Panc1 (cell line): ENCODE results near the gene TWIST2. TPM values are rescaled to one million over a fixed set of nuclear protein-coding genes. Genes with fewer than 3 reads are reported as not detected.

Experiments used
- ATAC-seq: fragments of 200-7000 bp; cut with Tn5 transposase; 2 replicates; pipeline ENCODE4 v1.9.1; 2020; ENCODE audit warnings: mild to moderate bottlenecking, moderate library complexity
- BruUV-seq: library from RNA; stranded (reverse); fragments of 400-500 nt; replicated peaks from 2 replicates; lab custom pipeline; 2021; lab: Mats Ljungman, UMichigan
- CTCF ChIA-PET: fragments of 300-600 bp; sonication (Branson Sonifier 250); formaldehyde crosslinking; loops from one replicate; lab custom pipeline; 2022; ENCODE audit warnings: antibody characterized with exemption; lab: Charles Lee
- POLR2A ChIA-PET: fragments of 300-600 bp; sonication (Branson Sonifier 250); formaldehyde crosslinking; loops from one replicate; lab custom pipeline; 2022; ENCODE audit warnings: antibody characterized with exemption; lab: Charles Lee
- DNase-seq: peaks from one replicate; pipeline ENCODE4 v3.0.0-alpha.2; 2010; ENCODE audit warnings: low read depth, low spot score
- H3K27ac ChIP-seq: 2 replicates; pipeline ENCODE4 v1.5.1; 2011; ENCODE audit warnings: mild to moderate bottlenecking, low read length, inconsistent platforms
- H3K27me3 ChIP-seq: fragments of 200-500 bp; sonication (Bioruptor generic); 2 replicates; pipeline ENCODE4 v1.6.0; 2014; ENCODE audit warnings: low read length, inconsistent platforms; ENCODE audit not compliant: control insufficient read depth, insufficient read depth
- H3K36me3 ChIP-seq: fragments of 200-500 bp; sonication (Bioruptor generic); 2 replicates; pipeline ENCODE4 v1.5.1; 2014; ENCODE audit warnings: inconsistent platforms, mild to moderate bottlenecking, low read length, moderate library complexity; ENCODE audit not compliant: control insufficient read depth, insufficient read depth
- H3K4me1 ChIP-seq: 2 replicates; pipeline ENCODE4 v1.5.1; 2011; ENCODE audit warnings: inconsistent platforms, mild to moderate bottlenecking, low read length, moderate library complexity; ENCODE audit not compliant: control insufficient read depth, insufficient read depth
- H3K4me3 ChIP-seq, 2 experiments: 2 replicates each; pipeline ENCODE4 v1.5.1; 2011 to 2012; ENCODE audit warnings: low read depth in 2 of 2, low read length in 2 of 2, mild to moderate bottlenecking in 2 of 2, inconsistent platforms in 1 of 2, moderate library complexity in 1 of 2
- H3K9me3 ChIP-seq: fragments of 200-500 bp; sonication (Bioruptor generic); 2 replicates; pipeline ENCODE4 v1.5.1; 2014; ENCODE audit warnings: low read depth, mild to moderate bottlenecking, inconsistent platforms, low read length, moderate library complexity; ENCODE audit not compliant: control insufficient read depth, insufficient read depth
- CTCF ChIP-seq: fragments of 450-650 bp; IDR thresholded peaks from 2 replicates; pipeline ENCODE4 v1.5.1; 2017; ENCODE audit warnings: mild to moderate bottlenecking
- POLR2AphosphoS5 ChIP-seq: IDR thresholded peaks from 2 replicates; pipeline ENCODE4 v1.6.1; 2012; ENCODE audit warnings: mild to moderate bottlenecking, low read depth, low read length, moderate library complexity
- REST ChIP-seq, 2 experiments: IDR thresholded peaks; 2 replicates each; pipeline ENCODE4 v1.6.1; 2011 to 2012; ENCODE audit warnings: low read depth in 2 of 2, control low read depth in 1 of 2, low read length in 1 of 2, mild to moderate bottlenecking in 1 of 2, moderate library complexity in 1 of 2; ENCODE audit not compliant: insufficient read depth in 1 of 2
- SIN3A ChIP-seq: IDR thresholded peaks from 2 replicates; pipeline ENCODE4 v1.6.1; 2012; ENCODE audit warnings: low read depth, mild to moderate bottlenecking, low read length, moderate library complexity, borderline replicate concordance; ENCODE audit not compliant: insufficient read depth
- TCF7L2 ChIP-seq: IDR thresholded peaks from 2 replicates; pipeline ENCODE4 v1.6.1; 2011; ENCODE audit warnings: mild to moderate bottlenecking, low read depth, low read length, inconsistent platforms
- in situ Hi-C: cut with HindIII; loops from 2 replicates; pipeline ENCODE4 v1.10.0; 2016; ENCODE audit warnings: low sequenced_read_pairs, low pct_unique_long_range_greater_than_20kb
- intact Hi-C: fragments of 100-400 bp; cut with micrococcal nuclease; formaldehyde crosslinking; loops from one replicate; pipeline ENCODE4 v1.10.0; 2022; ENCODE audit not compliant: unreplicated experiment
- total RNA-seq: library from RNA; stranded (reverse); gene quantifications from one replicate; pipeline ENCODE4 v1.2.1, GENCODE V29; 2021; ENCODE audit not compliant: unreplicated experiment

The TWIST2 gene
- total RNA-seq, 1 experiment from 2014 or later, result 4.2 TPM

DNA sequence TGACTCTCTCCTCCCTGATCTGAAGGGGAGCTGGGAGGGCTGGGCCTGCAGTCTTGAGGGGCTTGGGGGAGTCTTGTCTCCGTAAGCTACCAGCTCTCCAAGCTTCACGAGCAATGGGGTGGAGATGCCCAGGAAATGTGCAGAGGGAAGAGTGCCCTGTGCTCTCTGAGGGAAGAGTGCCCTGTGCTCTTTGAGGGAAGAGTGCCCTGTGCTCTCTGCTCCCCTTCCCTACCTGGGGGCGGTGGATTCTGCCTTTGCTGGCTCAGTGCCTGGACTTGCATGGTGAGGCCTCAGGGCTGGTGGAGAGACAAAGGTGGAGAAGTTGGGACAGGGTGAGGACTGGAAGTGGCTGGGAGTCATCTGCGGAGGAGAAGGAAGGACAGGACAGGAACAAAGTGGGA is 72.7 kb downstream of the TWIST2 start:
- Histone ChIP-seq H3K36me3 (no peaks in the 10 kb centered on the region), H3K27me3 (no peaks in the 10 kb centered on the region), H3K4me3 (no peak overlapping the region), H3K27ac (no peak overlapping the region), H3K4me1 (no peaks in the 10 kb centered on the region; the same call in 1 of the 2 replicates), H3K9me3 (no peaks in the 10 kb centered on the region)
- no peak for ATAC-seq
- intact Hi-C loops (no loop called here), in situ Hi-C loops (no loop called here)
- BruUV-seq, result no TSS peak
- no peak for DNase-seq
- CTCF ChIA-PET, result no interaction called here
- POLR2A ChIA-PET, result no interaction called here
- TF ChIP-seq TCF7L2 (no peak), REST (IDR thresholded peaks at IDR 0.05; ENCODE audit: insufficient read depth in 1 of 2, low read depth in 2 of 2, low read length in 1 of 2) (no peak), POLR2AphosphoS5 (no peak), CTCF (no peak), SIN3A (no peak)

DNA sequence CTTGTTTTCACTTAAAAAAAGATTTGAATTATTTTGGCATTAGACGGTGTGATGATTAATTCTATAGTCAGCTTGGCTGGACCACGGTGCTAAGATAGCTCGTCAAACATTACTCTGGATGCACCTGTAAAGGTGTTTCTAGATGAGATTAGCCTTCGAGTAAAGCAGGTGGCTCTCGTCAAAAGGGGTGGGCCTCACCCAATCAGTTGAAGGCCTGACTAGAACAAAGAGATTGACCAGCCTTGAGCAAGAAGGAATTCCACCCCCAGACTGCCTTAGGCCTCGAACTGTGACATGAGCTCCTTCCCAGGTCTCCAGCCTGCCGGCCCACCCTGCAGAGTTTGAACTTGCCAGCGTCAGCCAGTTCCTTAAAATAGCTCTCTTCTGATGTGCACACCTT is 73.4 kb downstream of the TWIST2 start:
- Histone ChIP-seq H3K4me3 (no peak overlapping the region), H3K4me1 (no peaks in the 10 kb centered on the region; the same call in 1 of the 2 replicates), H3K36me3 (no peaks in the 10 kb centered on the region), H3K9me3 (no peaks in the 10 kb centered on the region), H3K27ac (no peak overlapping the region), H3K27me3 (no peaks in the 10 kb centered on the region)
- TF ChIP-seq REST (IDR thresholded peaks at IDR 0.05; ENCODE audit: insufficient read depth in 1 of 2, low read depth in 2 of 2, low read length in 1 of 2), result no peak
- TF ChIP-seq POLR2AphosphoS5, result no peak
- TF ChIP-seq CTCF, result no peak
- TF ChIP-seq SIN3A, result no peak
- TF ChIP-seq TCF7L2, result no peak
- POLR2A ChIA-PET, result no interaction called here
- in situ Hi-C loops, result no loop called here
- ATAC-seq (no peak), DNase-seq (no peak)
- CTCF ChIA-PET, result no interaction called here
- BruUV-seq, result no TSS peak
- intact Hi-C loops, result no loop called here
